ENCODE data around the gene KRTAP5-1.
A peak's percentile ranks its signal among the peaks of the same experiment; 100 is the strongest.

Gene KRTAP5-1

DNA sequence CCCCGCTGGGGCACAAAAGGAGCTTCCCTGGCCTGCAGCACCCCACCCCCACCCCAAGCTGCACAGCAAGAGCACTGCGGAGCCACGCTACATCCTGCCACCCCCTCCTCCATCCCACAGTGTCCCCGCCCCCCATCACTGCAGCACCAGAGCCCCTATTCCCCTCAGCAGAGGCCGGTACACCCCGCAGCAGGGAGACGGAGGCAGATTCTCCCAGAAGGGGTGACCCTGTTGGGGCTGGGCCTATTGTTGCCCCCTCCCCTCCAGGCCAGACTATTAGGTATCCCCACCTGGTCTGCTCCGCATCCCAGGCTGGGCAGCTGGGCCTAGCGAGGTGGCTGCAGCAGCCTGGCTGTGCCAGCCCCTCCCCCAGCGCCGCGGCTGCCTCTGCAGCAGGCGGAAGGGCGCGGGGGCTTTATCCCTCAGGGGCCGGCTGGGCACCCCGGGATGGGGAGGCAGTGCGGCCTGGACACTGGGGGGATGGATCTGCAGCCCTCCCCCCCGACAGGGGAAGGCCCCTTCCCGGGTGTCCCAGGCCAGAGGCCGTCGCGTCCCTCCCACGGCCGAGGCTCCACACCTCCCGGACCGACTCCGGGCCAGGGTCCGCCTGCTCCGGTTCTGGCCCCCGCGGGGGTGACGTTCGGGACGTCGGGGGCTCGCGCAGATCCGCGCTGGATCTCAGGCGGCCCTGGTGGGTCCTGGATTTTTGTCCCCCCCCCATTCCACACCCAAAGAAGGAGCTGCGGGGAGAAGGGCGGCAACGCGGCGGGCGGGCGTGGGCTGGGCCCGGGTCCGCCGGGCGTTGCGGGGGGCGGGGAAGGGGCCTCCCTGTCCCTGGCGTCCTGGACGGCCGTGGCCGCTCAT is 14.0 kb downstream of the KRTAP5-1 start:
- peaks cover 32 to 69% (median 61%) of the 10 kb centered on the region in 11 experiments for H4K20me1 ChIP-seq
- no peaks in the 10 kb centered on the region for H3K9me3 ChIP-seq (replicated peaks in 1 of 11)
- H3K4me1 ChIP-seq = peaks cover 29 to 57% (median 45%) of the 10 kb centered on the region in 10 experiments; a peak in 19 of 20 replicates
- H3K36me3 ChIP-seq = no peaks in the 10 kb centered on the region
- TF ChIP-seq Cebpa-rat (IDR thresholded peaks at IDR 0.05) = no peak
- H3K27me3 ChIP-seq = peaks cover 58 to 99% (median 88%) of the 10 kb centered on the region in 11 experiments
- H3K4me3 ChIP-seq = peak overlapping the region; percentile 62 to 75 (median 68)
- peak overlapping the region; percentile 86 to 98 (median 96) for H3K4me2 ChIP-seq
- H3K9ac ChIP-seq = peak overlapping the region; percentile 66 to 96 (median 79); a peak in 20 of 22 replicates
- peak overlapping the region in 10 of 11 experiments; percentile 14 to 91 (median 56); a peak in 16 of 22 replicates for H3K27ac ChIP-seq

DNA sequence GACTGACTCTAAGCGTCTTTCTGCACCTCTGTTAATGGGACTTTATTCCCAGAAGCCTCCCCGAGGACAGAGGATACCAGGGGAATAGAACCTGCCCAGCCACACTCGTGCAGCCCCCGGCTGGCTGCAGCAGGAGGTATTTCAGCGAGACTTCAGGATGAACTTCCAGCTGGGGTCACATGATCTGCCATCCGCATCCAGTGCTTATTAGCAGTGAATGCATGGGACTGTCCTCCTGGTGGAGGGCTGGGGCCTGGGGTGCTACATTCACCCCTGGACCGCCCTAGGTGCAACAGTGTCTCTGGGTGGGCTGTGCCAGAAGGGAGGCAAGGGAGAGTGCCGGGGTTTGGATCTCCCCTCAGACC is 14.6 kb downstream of the KRTAP5-1 start:
- no peaks in the 10 kb centered on the region for H3K9me3 ChIP-seq (replicated peaks in 1 of 11)
- H3K36me3 ChIP-seq = peaks cover 0 to 4% (median 0%) of the 10 kb centered on the region in 11 experiments; a peak in 1 of 22 replicates
- H3K4me2 ChIP-seq = peak overlapping the region; percentile 86 to 98 (median 96)
- H4K20me1 ChIP-seq = peaks cover 39 to 75% (median 67%) of the 10 kb centered on the region in 11 experiments
- peak overlapping the region in 4 of 11 experiments; percentile 78 to 96 (median 90); a peak in 6 of 22 replicates for H3K9ac ChIP-seq
- H3K27me3 ChIP-seq = peaks cover 59 to 99% (median 88%) of the 10 kb centered on the region in 11 experiments
- peaks cover 29 to 57% (median 45%) of the 10 kb centered on the region in 10 experiments; a peak in 19 of 20 replicates for H3K4me1 ChIP-seq
- H3K4me3 ChIP-seq = peak overlapping the region in 5 of 10 experiments; percentile 66 to 75 (median 71); a peak in 7 of 20 replicates
- no peak overlapping the region for H3K27ac ChIP-seq
- TF ChIP-seq Cebpa-rat (IDR thresholded peaks at IDR 0.05) = no peak

DNA sequence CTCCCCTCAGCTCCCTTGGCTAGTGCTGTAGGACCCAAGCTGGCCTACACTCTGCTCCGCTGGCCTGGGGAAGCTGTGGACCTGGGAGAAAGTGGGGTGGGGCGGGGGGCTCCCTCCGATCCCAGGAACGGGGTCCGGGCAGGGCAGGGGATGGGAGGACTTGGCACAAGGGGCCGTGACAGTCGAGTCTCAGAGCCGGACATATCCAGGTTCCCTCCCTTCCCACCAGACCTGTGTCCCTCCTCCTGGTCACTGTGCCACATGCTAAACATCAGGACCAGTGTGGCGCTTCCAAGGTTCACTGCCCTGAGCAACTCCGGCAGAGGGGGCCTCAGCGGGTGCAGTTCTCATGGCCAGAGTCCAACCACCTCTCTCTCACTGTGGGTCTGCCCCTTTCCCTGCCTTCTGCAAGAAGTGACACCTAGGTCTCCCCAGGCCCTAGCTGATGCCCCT is 15.1 kb downstream of the KRTAP5-1 start:
- no peak for TF ChIP-seq Cebpa-rat (IDR thresholded peaks at IDR 0.05)
- H3K4me2 ChIP-seq = peak overlapping the region in 9 of 11 experiments; percentile 86 to 98 (median 95); a peak in 12 of 22 replicates
- peak overlapping the region in 2 of 11 experiments; percentile 93 to 96; a peak in 2 of 22 replicates for H3K9ac ChIP-seq

DNA sequence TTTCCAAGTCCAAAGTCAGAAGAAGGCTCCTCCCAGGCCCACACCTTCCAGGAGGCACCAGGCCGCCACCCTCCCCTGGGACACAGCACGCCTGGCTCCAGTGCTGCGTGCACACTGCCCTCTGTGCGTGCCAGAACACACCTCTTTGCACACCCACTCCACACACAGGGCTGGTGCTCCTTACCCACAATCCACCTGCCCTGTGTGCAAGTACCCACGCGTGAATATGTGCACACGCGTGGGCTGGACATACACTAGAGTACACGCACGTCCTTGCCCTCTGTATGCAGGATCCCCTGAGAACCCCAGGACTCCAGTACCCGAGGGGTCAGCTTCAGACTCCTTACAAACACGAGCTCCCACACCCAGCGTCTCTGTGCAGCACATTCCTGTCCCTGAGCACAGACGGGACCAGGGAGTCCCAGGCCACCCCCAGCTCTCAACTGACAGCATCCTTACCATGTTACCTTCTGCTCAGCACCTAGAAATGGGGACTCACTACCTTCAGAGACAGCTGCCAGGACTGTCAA is 15.8 kb downstream of the KRTAP5-1 start:
- Histone ChIP-seq H3K4me3 (no peak overlapping the region), H3K36me3 (peaks cover 0 to 9% (median 0%) of the 10 kb centered on the region in 11 experiments; a peak in 1 of 22 replicates), H3K9me3 (replicated peaks in 1 of 11) (no peaks in the 10 kb centered on the region), H3K9ac (no peak overlapping the region), H3K4me1 (peaks cover 27 to 58% (median 46%) of the 10 kb centered on the region in 10 experiments; a peak in 19 of 20 replicates), H3K4me2 (peak overlapping the region in 7 of 11 experiments; percentile 16 to 93 (median 33); a peak in 10 of 22 replicates), H4K20me1 (peaks cover 51 to 85% (median 79%) of the 10 kb centered on the region in 11 experiments), H3K27ac (no peak overlapping the region), H3K27me3 (peaks cover 58 to 99% (median 88%) of the 10 kb centered on the region in 11 experiments)
- no peak for TF ChIP-seq Cebpa-rat (IDR thresholded peaks at IDR 0.05)

More for the DNA sequence above, 15.1 kb downstream of the KRTAP5-1 start:
- Histone ChIP-seq H3K27ac (no peak overlapping the region), H4K20me1 (peaks cover 43 to 80% (median 72%) of the 10 kb centered on the region in 11 experiments), H3K36me3 (peaks cover 0 to 9% (median 0%) of the 10 kb centered on the region in 11 experiments; a peak in 1 of 22 replicates), H3K9me3 (replicated peaks in 1 of 11) (no peaks in the 10 kb centered on the region), H3K27me3 (peaks cover 57 to 99% (median 88%) of the 10 kb centered on the region in 11 experiments), H3K4me3 (peak overlapping the region in 1 of 10 experiments; percentile 75; a peak in 2 of 20 replicates), H3K4me1 (peaks cover 29 to 57% (median 44%) of the 10 kb centered on the region in 10 experiments; a peak in 19 of 20 replicates)

DNA sequence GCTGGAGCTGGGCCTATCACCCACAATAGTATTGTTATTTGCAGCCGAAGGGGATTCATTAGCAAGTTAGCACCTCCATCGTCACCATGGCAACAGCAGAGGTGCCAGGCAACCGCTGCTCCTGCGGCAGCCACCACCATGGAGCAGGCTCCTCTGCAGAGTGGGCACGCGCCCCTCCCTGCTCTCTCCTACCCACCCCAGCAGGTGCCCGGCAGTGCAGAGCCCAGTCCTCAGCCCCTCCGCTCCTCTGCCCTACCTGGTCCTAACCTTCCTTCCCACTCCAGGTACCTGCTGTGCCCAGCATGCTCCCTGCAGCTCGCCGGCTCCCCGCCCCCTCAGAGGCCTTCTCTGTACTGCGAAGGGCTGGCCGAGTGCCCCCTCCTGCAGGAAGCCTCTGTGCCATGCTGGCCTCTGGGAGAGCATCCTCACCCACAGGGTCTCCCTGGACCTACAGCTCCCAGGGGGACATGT is 16.6 kb downstream of the KRTAP5-1 start:
- TF ChIP-seq Cebpa-rat (IDR thresholded peaks at IDR 0.05) = no peak
- Histone ChIP-seq H3K27me3 (peaks cover 50 to 97% (median 85%) of the 10 kb centered on the region in 11 experiments), H3K4me2 (peak overlapping the region in 3 of 11 experiments; percentile 16 to 93 (median 36); a peak in 3 of 22 replicates), H3K27ac (no peak overlapping the region), H3K36me3 (peaks cover 0 to 9% (median 0%) of the 10 kb centered on the region in 11 experiments; a peak in 3 of 22 replicates), H3K9ac (no peak overlapping the region), H3K4me1 (peaks cover 18 to 55% (median 40%) of the 10 kb centered on the region in 10 experiments; a peak in 19 of 20 replicates), H3K4me3 (no peak overlapping the region), H3K9me3 (replicated peaks in 1 of 11) (no peaks in the 10 kb centered on the region), H4K20me1 (peaks cover 48 to 85% (median 80%) of the 10 kb centered on the region in 11 experiments)

DNA sequence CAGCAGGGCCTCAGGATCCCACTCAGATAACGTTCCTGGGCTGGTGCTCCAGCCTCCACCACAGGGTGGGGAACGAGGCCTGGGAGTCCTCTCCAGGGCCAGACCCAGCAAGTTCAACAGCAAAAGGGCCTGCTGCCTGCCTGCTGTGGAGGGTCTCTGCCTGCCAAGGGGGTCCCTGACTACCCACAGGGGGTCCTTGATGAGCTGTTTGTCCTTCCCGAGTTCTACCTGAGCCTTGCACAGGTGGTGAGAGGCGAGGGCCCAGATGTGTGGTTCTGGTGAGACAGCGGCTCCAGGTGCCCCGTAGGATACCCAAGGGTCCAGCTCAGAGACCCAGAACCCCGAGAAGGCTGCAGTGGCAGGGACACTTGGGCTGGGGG is 17.4 kb downstream of the KRTAP5-1 start:
- peaks cover 48 to 88% (median 81%) of the 10 kb centered on the region in 11 experiments for H4K20me1 ChIP-seq
- H3K4me2 ChIP-seq = no peak overlapping the region; a peak in 1 of 22 replicates
- H3K4me1 ChIP-seq = peaks cover 14 to 53% (median 35%) of the 10 kb centered on the region in 10 experiments; a peak in 19 of 20 replicates
- TF ChIP-seq Cebpa-rat (IDR thresholded peaks at IDR 0.05) = no peak
- peaks cover 0 to 17% (median 0%) of the 10 kb centered on the region in 11 experiments; a peak in 3 of 22 replicates for H3K36me3 ChIP-seq
- peaks cover 42 to 89% (median 78%) of the 10 kb centered on the region in 11 experiments for H3K27me3 ChIP-seq
- H3K9ac ChIP-seq = no peak overlapping the region
- H3K4me3 ChIP-seq = no peak overlapping the region
- H3K9me3 ChIP-seq (replicated peaks in 1 of 11) = no peaks in the 10 kb centered on the region
- H3K27ac ChIP-seq = no peak overlapping the region

DNA sequence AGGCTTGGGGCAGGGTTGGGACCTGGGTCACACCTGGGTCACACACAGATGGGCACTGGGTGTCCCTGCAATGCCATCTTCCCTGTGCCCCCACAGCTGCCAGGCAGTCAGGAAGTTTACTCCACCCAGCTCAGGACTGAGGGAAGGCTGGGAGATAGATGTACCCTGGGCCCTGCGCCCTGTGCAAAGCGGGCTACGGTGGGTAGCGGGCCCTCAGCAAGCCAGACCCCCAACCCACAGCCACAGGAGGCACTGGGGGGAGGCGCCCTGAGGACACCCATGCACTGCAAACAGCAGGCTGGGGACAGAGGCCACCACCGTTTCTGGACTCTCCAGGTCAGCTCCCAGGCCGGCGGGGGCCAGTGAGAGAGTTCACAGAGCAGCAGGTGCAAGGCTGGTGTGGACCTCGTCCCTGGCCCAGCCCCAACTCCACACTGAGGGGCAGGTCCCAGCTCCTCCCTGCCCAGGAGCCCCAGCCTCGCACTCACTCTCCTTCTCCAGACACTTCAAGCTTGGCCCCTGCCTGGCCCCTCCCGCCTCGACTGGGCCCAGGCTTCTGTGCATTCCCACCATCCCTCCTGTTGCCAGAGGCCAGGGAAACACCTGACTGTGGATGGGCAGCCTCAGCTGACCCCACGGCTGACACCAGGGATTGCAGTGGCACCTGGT is 17.9 kb downstream of the KRTAP5-1 start:
- Histone ChIP-seq H3K9ac (no peak overlapping the region), H3K36me3 (peaks cover 0 to 22% (median 0%) of the 10 kb centered on the region in 11 experiments; a peak in 3 of 22 replicates), H3K4me3 (no peak overlapping the region), H3K4me2 (no peak overlapping the region; a peak in 1 of 22 replicates), H3K27me3 (peaks cover 38 to 84% (median 72%) of the 10 kb centered on the region in 11 experiments), H3K9me3 (replicated peaks in 1 of 11) (no peaks in the 10 kb centered on the region), H3K27ac (no peak overlapping the region), H4K20me1 (peaks cover 48 to 93% (median 85%) of the 10 kb centered on the region in 11 experiments), H3K4me1 (peaks cover 13 to 49% (median 31%) of the 10 kb centered on the region in 10 experiments; a peak in 19 of 20 replicates)
- no peak for TF ChIP-seq Cebpa-rat (IDR thresholded peaks at IDR 0.05)
